Keratinocyte (primary cell): ENCODE data around the gene BNC2.

Experiments
- CTCF ChIP-seq, 3 experiments: IDR thresholded peaks in 1 of 3; conservative IDR thresholded peaks in 1 of 3; optimal IDR thresholded peaks in 1 of 3; 2 replicates in 2 of 3; 3 replicates in 1 of 3; pipeline versions ENCODE3 to v1.5.1; 2011; ENCODE audit warnings: low read length in 3 of 3, mild to moderate bottlenecking in 3 of 3, moderate library complexity in 2 of 3, control low read depth in 1 of 3, inconsistent platforms in 1 of 3; ENCODE audit not compliant: insufficient read depth in 2 of 3; ENCODE audit errors: extremely low read depth in 1 of 3
- EZH2 ChIP-seq: IDR thresholded peaks from one replicate; pipeline ENCODE4 v1.6.1; 2012; ENCODE audit warnings: inconsistent platforms, mild to moderate bottlenecking, low read length, moderate library complexity

DNA sequence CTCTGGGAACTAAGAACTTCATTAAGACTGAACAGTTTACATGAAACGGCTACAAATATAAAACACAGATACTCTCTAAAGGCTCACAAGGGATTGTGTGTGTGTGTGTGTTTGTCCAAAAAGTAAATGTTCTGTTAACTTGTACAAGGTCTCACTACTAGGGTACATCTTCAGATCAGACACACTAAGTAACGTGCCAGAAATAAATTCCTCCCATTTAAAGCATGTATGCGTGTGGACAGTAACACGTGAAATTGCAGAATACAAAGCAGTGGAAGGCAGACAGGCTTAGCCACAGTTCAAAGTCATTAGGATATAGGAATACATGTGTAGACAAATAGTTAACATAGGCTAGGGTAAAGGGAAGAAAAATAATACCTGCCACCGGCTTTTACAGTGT, 1.8 kb downstream of the BNC2 start:
- no peak for TF ChIP-seq CTCF (optimal IDR thresholded peaks at IDR 0.05 in 1 of 3, IDR thresholded peaks at IDR 0.05 in 1 of 3, conservative IDR thresholded peaks at IDR 0.05 in 1 of 3; ENCODE audit: extremely low read depth in 1 of 3, insufficient read depth in 2 of 3, low read length in 3 of 3)
- no peak for TF ChIP-seq EZH2
